Osteoblast (primary cell): ENCODE results near the gene LYRM9. TPM values are rescaled to one million over a fixed set of nuclear protein-coding genes. Genes with fewer than 3 reads are reported as not detected.
"Not testable (repeated sequence)": the region's sequence is repeated elsewhere in the genome, so short reads cannot be mapped to it uniquely, and the experiment has no call there.

Experiments used
- DNase-seq: peaks from one replicate; pipeline ENCODE4 v3.0.0; 2011; ENCODE audit warnings: low spot score, mixed read lengths; ENCODE audit not compliant: insufficient read length; ENCODE audit errors: missing footprints
- H2AFZ ChIP-seq: 2 replicates; pipeline ENCODE4 v1.6.0; 2011; ENCODE audit warnings: mild to moderate bottlenecking, low read length
- H3K27ac ChIP-seq: 2 replicates; pipeline ENCODE4 v1.5.1; 2011; ENCODE audit warnings: mild to moderate bottlenecking, low read depth, low read length, moderate library complexity
- H3K27me3 ChIP-seq: 2 replicates; pipeline ENCODE4 v1.6.0; 2012; ENCODE audit warnings: mild to moderate bottlenecking, control low read depth, inconsistent platforms, low read length, moderate library complexity; ENCODE audit not compliant: insufficient read depth
- H3K36me3 ChIP-seq: 2 replicates; pipeline ENCODE4 v1.5.1; 2011; ENCODE audit warnings: mild to moderate bottlenecking, low read length, control low read depth, moderate library complexity; ENCODE audit not compliant: insufficient read depth
- H3K4me1 ChIP-seq: 2 replicates; pipeline ENCODE4 v1.5.1; 2011; ENCODE audit warnings: mild to moderate bottlenecking, low read length, control low read depth, moderate library complexity; ENCODE audit not compliant: insufficient read depth
- H3K4me2 ChIP-seq: 2 replicates; pipeline ENCODE4 v1.6.0; 2011; ENCODE audit warnings: mild to moderate bottlenecking, low read length; ENCODE audit not compliant: insufficient read depth
- H3K4me3 ChIP-seq: fragments of 200-600 bp; sonication (generic); 3 replicates; pipeline ENCODE4 v1.5.1; 2012; ENCODE audit warnings: mild to moderate bottlenecking, low read length, inconsistent platforms; ENCODE audit not compliant: insufficient read depth
- H3K79me2 ChIP-seq: 2 replicates; pipeline ENCODE4 v1.6.0; 2012; ENCODE audit warnings: mild to moderate bottlenecking, low read length, control low read depth, inconsistent platforms; ENCODE audit not compliant: insufficient read depth
- H3K9me3 ChIP-seq: 2 replicates; pipeline ENCODE4 v1.5.1; 2011; ENCODE audit warnings: low read depth, low read length, control low read depth
- H4K20me1 ChIP-seq: 2 replicates; pipeline ENCODE4 v1.6.0; 2012; ENCODE audit warnings: mild to moderate bottlenecking, low read length, control low read depth; ENCODE audit not compliant: insufficient read depth
- total RNA-seq: library from RNA; depleted of rRNA; stranded (reverse); fragments of >200 nt; gene quantifications from 2 replicates; pipeline ENCODE4 v1.2.3, GENCODE V29; 2012
- TF ChIP-seq, protein P1 (sequence below): IDR thresholded peaks from 2 replicates; pipeline ENCODE4 v1.5.1; 2011; ENCODE audit warnings: mild to moderate bottlenecking, low read depth, low read length, moderate library complexity; ENCODE audit errors: extremely low read depth

Gene LYRM9
- total RNA-seq, 1 donor, result 18.1 TPM

DNA sequence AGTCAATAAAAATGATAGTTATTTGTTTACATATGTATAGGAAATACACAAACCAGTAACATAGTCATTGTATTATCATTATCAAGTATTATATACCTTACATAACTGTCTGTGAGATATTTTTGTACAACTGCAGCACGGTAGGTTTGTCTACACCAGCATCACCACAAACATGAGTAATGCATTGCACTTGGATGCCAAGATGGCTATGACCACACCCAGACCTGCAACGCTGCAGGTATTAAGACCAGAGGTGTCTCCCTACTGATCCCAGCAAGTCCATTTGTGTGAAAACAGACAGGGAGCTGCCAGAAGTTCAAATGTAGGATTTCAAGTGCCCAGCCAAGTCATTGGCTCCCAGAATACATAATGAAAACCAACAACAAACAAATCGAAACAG is 58.6 kb downstream of the LYRM9 start:
- TF ChIP-seq, protein P1, sequence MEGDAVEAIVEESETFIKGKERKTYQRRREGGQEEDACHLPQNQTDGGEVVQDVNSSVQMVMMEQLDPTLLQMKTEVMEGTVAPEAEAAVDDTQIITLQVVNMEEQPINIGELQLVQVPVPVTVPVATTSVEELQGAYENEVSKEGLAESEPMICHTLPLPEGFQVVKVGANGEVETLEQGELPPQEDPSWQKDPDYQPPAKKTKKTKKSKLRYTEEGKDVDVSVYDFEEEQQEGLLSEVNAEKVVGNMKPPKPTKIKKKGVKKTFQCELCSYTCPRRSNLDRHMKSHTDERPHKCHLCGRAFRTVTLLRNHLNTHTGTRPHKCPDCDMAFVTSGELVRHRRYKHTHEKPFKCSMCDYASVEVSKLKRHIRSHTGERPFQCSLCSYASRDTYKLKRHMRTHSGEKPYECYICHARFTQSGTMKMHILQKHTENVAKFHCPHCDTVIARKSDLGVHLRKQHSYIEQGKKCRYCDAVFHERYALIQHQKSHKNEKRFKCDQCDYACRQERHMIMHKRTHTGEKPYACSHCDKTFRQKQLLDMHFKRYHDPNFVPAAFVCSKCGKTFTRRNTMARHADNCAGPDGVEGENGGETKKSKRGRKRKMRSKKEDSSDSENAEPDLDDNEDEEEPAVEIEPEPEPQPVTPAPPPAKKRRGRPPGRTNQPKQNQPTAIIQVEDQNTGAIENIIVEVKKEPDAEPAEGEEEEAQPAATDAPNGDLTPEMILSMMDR, result no peak
- DNase-seq, result no peak
- Histone ChIP-seq H3K36me3 (no peaks in the 10 kb centered on the region), H2AFZ (no peak overlapping the region), H3K79me2 (no peaks in the 10 kb centered on the region), H3K4me3 (no peak overlapping the region), H3K27ac (no peak overlapping the region), H3K4me2 (no peak overlapping the region), H3K4me1 (no peaks in the 10 kb centered on the region), H4K20me1 (no peaks in the 10 kb centered on the region), H3K9me3 (no peaks in the 10 kb centered on the region), H3K27me3 (no peaks in the 10 kb centered on the region)

DNA sequence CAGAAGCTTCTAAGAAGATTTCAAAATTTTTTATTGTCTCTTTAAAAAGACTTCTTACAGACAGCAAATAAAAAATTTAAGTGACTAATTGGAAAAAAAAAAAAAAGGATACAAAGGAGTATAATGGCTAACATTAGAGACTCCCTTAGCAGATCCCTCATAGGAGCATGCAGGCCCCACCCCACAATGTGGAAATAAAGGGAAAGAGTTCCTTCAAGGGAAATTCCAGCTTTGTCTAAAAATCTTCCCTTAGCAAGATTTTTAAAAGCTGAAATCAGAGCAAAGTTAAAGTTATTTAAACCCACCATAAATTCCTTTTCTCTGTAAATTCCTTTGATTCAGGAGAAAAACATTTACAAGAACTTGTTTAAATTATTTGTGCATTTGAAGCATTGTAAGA is 60.3 kb downstream of the LYRM9 start:
- no peak overlapping the region for H3K4me3 ChIP-seq
- DNase-seq, result no peak
- H3K4me2 ChIP-seq, result no peak overlapping the region
- TF ChIP-seq, protein P1, result no peak
- no peaks in the 10 kb centered on the region for H3K9me3 ChIP-seq
- H4K20me1 ChIP-seq, result no peaks in the 10 kb centered on the region
- no peaks in the 10 kb centered on the region for H3K36me3 ChIP-seq
- H3K79me2 ChIP-seq, result no peaks in the 10 kb centered on the region
- H3K27ac ChIP-seq, result no peak overlapping the region
- no peaks in the 10 kb centered on the region for H3K27me3 ChIP-seq
- no peaks in the 10 kb centered on the region for H3K4me1 ChIP-seq
- H2AFZ ChIP-seq, result no peak overlapping the region

DNA sequence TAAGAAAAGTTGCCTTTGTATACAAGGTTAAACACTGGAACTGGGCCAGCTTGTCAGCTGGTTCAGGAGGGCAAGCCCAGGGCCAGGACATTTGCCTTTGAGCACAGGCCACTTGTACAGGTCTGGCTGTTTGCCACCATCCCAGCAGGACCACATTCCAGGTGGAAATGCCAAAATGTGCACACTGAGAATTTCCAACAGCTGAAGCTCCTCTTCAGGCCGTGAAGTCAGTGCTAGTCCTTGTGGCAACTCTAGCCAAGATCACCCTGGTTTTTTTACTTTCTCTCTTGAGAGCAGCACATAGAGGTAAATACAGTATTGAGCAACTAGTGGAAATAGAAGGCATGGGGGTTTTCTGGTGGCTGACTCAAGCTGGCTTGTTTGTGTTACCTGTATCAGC is 63.3 kb downstream of the LYRM9 start:
- H3K79me2 ChIP-seq, H3K36me3 ChIP-seq, H3K9me3 ChIP-seq, H2AFZ ChIP-seq, H3K4me3 ChIP-seq, H3K4me1 ChIP-seq, DNase-seq, H4K20me1 ChIP-seq, H3K27me3 ChIP-seq, H3K4me2 ChIP-seq, H3K27ac ChIP-seq: not testable (repeated sequence)

DNA sequence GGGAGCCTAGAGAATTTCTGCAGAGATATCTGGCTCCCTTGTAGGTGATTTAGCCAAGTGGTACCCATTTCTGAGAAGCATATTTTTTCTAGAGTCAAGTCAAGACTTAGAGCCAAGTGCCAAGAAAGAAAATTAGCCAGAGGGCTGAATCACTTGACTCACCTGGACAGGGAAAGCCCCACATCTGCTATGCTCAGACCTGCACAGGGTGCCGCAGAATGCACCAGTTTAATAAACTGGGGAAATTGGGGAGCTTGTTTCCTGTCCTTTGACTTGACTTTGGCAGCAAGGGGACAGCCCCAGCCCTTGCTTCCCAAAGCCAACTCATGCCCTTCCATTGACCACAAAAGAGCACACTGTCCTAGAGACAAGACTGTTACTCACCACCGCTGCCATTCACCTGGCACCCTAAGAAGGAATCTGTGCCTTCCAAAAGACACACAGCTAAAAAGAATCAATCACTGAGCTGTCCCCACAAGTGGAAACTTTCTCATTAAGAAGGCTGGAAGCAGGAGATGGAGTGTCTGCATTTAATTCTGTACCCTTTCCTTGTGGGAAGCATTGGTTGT is 63.9 kb downstream of the LYRM9 start:
- H3K79me2 ChIP-seq, H2AFZ ChIP-seq, H3K27ac ChIP-seq, H3K27me3 ChIP-seq, H4K20me1 ChIP-seq, H3K4me2 ChIP-seq, H3K4me1 ChIP-seq, H3K4me3 ChIP-seq, H3K9me3 ChIP-seq, DNase-seq, H3K36me3 ChIP-seq: not testable (repeated sequence)

Other genes starting within 250 kb of the LYRM9 start
- not detected in 2 replicates for gene NOS2, start 92.8 kb downstream of the LYRM9 start, total RNA-seq
- 10.5 and 16.8 TPM in 2 replicates for gene NLK, start 149.3 kb upstream of the LYRM9 start, total RNA-seq